Activated CD4-positive, alpha-beta T cell treated with anti-CD3 and anti-CD28 coated beads for 48 hours (primary cell): ENCODE results near the gene KREMEN1.

Source experiments
- DNase-seq: peaks from one replicate; pipeline ENCODE4 v3.0.0-alpha.2; 2020

KREMEN1 gene

DNA sequence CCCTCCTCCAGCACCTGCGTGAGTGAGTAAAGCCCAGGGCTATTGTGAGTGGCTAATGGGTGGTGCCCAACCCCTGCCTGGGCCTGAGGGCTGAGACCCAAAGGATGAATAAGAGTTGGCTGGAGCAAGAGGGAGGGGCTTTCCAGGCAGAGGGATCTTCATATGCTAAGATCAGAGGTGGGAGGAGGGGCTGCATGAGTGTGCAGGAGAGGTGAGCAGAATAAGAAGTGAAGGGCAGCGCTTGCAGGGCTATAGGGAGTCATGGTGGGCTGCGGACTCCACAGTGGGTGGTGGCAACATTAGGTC is 136.7 kb downstream of the KREMEN1 start:
- DNase-seq: no peak

DNA sequence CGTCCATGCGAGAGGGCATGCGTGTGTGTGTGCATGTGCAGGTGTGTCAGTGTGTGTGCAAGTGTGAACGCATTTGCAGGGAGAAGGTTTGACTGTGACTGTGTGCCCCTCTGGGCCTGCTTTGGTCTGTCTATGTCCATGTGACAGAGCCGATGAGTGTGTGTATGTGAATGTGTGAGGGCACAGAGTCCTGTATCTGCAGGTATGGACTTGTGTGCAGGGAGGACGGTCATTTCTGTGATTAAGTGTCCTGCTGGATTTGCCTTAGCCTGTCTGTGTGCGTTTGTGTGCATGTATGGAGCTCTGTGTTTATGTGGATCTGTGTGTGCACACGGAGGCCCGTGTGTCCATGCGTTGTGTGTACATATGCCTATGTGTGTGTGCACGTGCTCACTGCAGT is 138.2 kb downstream of the KREMEN1 start:
- DNase-seq: no peak

DNA sequence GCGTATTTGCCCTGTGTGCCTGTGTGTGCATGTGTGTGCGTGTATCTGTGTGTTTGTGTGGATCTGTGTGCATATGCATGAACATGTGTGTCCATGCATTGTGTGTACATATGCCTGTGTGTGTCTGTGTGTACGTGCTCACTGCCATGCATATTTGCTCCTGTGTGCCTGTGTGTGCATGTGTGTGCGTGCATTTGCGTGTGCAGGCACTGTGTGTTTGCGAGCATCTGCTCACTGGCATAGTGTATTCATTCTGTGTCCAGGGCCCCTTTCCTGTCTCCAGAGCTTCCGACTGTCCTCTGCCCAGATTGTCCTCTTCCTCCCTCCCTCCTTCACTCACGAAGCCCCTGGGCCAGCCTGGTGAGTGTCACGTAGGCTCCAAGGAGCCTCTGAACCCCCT is 138.6 kb downstream of the KREMEN1 start:
- no peak for DNase-seq

DNA sequence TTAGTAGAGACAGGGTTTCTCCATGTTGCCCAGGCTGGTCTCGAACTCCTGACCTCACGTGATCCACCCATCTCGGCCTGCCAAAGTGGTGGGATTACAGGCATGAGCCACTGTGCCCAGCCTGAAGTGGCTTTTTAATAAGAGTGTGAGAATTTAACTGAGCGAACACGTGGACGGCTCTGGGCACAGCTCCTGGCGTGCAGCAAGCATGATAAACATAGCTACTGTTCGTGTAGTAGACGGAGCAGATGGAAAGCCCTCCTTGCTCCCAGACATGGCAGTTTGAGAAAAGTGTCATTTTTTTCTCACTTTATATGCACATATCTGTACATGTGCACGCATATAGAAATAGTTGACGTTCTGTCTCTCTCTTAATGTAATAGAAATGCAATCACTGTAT is 139.9 kb downstream of the KREMEN1 start:
- DNase-seq: no peak

DNA sequence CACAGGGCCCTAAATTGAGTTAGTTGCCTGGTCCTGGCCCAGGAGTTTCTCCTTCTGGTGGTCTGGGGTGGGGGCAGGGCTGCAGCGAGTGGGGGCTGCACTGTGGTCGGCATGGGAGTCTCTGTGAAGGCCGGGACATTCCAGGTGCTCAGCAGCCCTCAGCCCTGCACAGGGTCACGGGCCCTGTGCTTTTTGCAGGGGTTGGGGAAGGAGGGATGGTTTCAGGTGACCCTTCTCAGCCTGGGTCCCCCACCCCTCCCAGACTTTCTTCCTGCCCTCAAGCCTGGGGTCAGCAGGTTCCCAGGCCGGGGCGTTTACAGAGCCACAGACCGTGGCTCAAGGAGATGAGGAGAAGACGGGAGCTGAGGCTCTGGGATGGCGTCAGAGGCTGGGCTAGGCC is 140.7 kb downstream of the KREMEN1 start:
- DNase-seq: no peak

DNA sequence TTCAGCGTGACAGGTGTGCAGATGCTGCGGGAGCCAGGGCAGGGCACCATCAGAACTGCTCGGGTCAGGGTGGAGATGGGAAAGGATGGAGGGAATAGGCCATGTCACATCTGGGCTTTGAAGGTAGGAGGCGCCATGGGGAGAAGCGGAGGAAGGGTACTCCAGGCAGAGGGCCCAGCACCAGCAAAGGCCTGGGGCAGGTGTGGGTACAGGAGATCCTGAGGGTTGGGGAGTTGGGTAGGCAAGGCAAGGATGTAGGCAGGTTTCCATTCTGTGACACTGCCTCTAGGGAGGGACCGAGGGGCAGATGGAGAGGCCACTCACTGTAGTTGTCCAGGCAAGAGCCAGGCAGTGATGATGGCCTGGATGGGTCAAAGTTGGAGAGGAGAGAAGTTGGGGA is 141.4 kb downstream of the KREMEN1 start:
- DNase-seq: no peak

DNA sequence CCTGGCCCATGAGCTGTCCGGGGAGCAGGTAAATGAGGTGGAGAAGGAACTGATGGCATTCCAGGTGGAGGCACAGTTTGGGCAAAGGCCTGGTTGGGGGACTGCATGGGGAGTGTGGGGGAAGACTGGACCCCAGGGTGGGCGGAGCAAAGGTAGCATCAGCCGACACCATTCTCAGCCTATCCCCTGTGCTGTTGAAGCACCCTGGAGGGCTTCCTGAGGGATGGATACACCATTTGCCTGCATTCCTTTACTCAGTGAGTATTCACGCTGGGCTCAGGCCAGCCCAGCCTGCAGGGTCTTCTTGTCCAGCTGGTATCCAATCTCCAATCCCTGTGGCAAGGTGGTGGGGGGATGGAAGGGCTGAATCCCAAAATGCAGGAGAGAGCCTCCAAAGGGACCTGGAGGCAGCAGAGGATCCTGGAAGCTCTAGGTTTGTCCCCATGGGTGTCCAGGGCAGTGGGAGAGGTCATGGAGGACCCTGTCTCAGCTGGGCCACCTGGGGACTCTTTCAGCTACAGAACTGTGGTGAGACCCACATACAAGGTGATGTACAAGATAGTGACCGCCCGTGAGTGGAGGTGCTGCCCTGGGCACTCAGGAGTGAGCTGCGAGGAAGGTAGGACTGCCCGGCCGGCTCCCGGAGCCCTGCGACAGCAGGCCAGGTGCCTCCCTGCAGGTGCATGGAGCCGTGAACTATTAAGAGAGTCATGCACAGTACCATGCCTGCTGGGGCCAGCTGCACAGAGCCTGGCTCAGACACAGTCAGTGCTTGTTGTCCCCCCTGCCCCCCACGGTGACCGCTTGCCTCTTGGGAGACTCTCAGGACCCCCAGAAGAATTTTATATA is 142.4 kb downstream of the KREMEN1 start:
- no peak for DNase-seq

DNA sequence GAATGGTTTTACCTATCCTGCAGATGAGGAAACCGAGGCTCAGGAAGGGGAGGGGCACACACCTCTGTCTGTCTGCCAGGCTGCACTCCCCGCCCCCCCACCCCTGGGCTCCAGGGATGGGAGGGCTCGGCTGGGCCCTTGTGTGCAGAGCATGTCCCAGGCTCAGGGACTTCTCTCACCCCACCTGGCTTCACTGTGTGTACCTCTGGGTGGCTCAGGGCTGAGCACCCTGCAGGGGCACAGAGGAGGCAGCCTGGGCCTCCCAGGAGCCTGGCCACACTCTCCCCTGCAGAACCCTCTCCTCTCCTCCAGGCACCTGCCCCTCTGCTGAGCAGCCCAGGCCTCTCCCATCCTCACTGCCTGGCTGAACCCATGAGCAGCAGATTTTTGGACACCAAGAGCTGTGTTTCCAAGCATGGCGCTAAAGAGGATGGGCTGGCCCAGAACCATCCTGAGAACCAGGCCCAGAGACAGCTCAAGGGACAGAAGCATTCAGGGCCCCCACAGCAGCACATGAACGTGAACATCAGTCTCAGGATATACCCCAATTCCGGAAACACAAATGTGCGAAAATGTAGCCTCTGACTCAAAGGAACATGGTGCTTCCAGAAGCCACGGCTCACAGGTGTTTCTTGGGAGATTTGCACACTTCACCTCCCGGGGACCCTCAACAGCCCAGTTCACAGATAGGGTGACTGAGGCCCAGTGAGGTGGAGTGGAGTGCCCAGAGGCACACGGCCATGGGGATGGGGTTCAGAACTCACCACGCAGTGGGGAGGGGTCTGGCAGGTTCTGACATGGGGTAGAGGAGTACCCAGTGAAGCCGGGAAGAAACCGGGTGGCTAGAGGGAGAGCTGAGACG is 143.4 kb downstream of the KREMEN1 start:
- DNase-seq: no peak

DNA sequence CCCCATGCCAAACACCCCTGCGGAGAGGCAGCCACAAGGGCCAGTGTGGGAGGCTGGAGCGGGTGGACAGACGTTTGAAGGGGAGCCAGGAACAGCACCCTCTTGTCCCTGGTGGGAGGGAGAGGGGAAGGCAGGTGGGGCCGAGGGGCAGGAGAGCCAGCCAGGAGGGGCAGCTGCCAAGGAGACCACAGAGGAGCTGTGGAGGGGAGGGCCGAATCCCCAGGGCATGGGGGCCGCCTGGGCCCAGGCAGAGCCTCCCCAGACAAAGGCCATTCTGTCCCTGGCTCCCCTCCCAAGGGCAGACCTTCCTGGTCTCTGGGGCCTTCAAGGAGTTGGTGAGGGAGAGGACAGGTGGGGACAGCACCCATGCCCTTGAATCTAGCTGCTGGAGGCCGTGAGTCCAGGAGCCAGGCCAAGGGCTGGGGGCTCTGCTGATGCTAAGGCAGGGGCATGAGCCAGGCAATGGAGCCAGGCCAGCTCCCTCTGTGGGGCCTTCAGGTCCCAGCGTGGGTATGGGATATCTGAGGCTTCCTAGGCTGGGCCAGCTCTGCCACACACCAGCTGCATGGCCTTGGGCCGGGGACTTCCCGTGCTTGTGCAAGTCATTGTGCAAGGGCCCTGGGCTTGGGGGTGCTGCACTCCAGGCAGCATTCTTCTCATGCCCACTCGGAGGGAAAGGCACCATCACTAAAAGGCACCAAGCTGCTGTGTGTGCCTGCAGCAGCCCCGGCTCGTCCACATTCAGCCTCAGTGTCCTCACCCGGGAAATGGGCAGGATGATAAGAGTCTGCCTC is 144.2 kb downstream of the KREMEN1 start:
- DNase-seq: no peak
